ENCODE results near the gene HTRA2. TPM values are rescaled to one million over a fixed set of nuclear protein-coding genes. Genes with fewer than 3 reads are reported as not detected.

HTRA2 gene
- 24.1 and 24.9 TPM in 2 replicates for total RNA-seq (2021)
- long read RNA-seq, transcript HTRA2-201 (8 exons, 2,370 nt): major isoform, 86 of 146 reads
- long read RNA-seq, transcript HTRA2-206 (9 exons, 1,323 nt): minor isoform, 5 of 146 reads
- long read RNA-seq, partial matches to known transcripts: 1 of 146 reads
- long read RNA-seq, other reads (novel, unspliced or antisense): 49 of 146 reads

GRCh38 chr2:74529357-74530238, at the start of gene HTRA2, which contains the start of gene AUP1:
Gene HTRA2 (plus strand): TSS chr2:74529933. CDS start chr2:74530007, 74 bp downstream.
Gene AUP1 (minus strand): TSS chr2:74529706. CDS start chr2:74529629, 77 bp downstream.
- no peak within 1 kb of the TSS for H2BK20ac ChIP-seq (ENCODE audit: low read depth, low read length, poor library complexity, severe bottlenecking)

More at GRCh38 chr2:74529357-74530238, at the start of gene HTRA2, which contains the start of gene AUP1:
- peaks cover 17 to 22% of the 10 kb centered on the region in 2 experiments for H3K4me1 Mint-ChIP-seq
- H2BK15ac ChIP-seq (ENCODE audit: low read depth, low read length): no peak within 1 kb of the TSS
- peak within 1 kb of the TSS; percentile 84 for H3K18ac ChIP-seq (ENCODE audit: insufficient read length, low read depth, low read length)
- no peaks in the 10 kb centered on the region for H3K9me3 ChIP-seq (ENCODE audit: control insufficient read depth, low read depth, low read length)
- H4K5ac ChIP-seq (ENCODE audit: insufficient read length, low read depth, low read length): no peak within 1 kb of the TSS
- peaks cover 15% of the 10 kb centered on the region for H3K23me2 ChIP-seq (ENCODE audit: insufficient read length, low read depth, low read length, poor library complexity, severe bottlenecking)
- H2BK120ac ChIP-seq (ENCODE audit: low read depth, low read length, poor library complexity, severe bottlenecking): no peak within 1 kb of the TSS
- H3K36me3 Mint-ChIP-seq (ENCODE audit: insufficient read depth in 1 of 3, low read depth in 3 of 3): peaks cover 30 to 63% (median 47%) of the 10 kb centered on the region in 3 experiments
- TF ChIP-seq CTCF (conservative IDR thresholded peaks at IDR 0.05): no peak
- no peak within 1 kb of the TSS for H4K8ac ChIP-seq (replicated peaks; ENCODE audit: insufficient read length, low read depth, low read length)
- peaks cover 4% of the 10 kb centered on the region for H3K79me1 ChIP-seq (ENCODE audit: insufficient read depth, low read depth, low read length, poor library complexity, severe bottlenecking)
- H2BK12ac ChIP-seq (ENCODE audit: insufficient read length, low read depth, low read length): no peak within 1 kb of the TSS
- no peak within 1 kb of the TSS for H3K23ac ChIP-seq (ENCODE audit: insufficient read length, low read depth, low read length)
- H3K14ac ChIP-seq (ENCODE audit: insufficient read depth, low read length): peak within 1 kb of the TSS; percentile 84
- no peak within 1 kb of the TSS for H3K4ac ChIP-seq (ENCODE audit: low read depth, low read length)
- peaks cover 4% of the 10 kb centered on the region; the same call in 1 of the 2 replicates for H3K79me2 ChIP-seq (ENCODE audit: insufficient read depth, low read length)
- H3K4me3 Mint-ChIP-seq: peak within 1 kb of the TSS; percentile 98 to 99
- peaks cover 3% of the 10 kb centered on the region for H3K27me3 Mint-ChIP-seq (ENCODE audit: low read depth)
- H4K20me1 ChIP-seq (ENCODE audit: control insufficient read depth, insufficient read depth, insufficient read length): no peaks in the 10 kb centered on the region
- peak within 1 kb of the TSS; percentile 86 for H3K9ac ChIP-seq (ENCODE audit: extremely low read depth, insufficient read length, low read length)
- H3K27ac Mint-ChIP-seq: peak within 1 kb of the TSS; percentile 79 to 97 (median 93)
- no peaks in the 10 kb centered on the region for H3K27me3 ChIP-seq (ENCODE audit: insufficient read depth, low read length)
- H3K4me1 ChIP-seq (ENCODE audit: insufficient read depth, low read length): peaks cover 4% of the 10 kb centered on the region; the same call in 1 of the 2 replicates
- no peaks in the 10 kb centered on the region; a peak in 1 of 5 replicates for H3K9me3 Mint-ChIP-seq
- H2AK5ac ChIP-seq (ENCODE audit: insufficient read length, low read length): no peak within 1 kb of the TSS
- H3K4me2 ChIP-seq (ENCODE audit: insufficient read depth, insufficient read length, low read length): peak within 1 kb of the TSS; percentile 83
- H3K27ac ChIP-seq (ENCODE audit: insufficient read length, low read depth, low read length): no peak within 1 kb of the TSS
- no peak within 1 kb of the TSS for H2AFZ ChIP-seq (ENCODE audit: low read length)
- WGBS (ENCODE audit: extremely low coverage, insufficient read length, low lambda C conversion rate): no CpG with 5 or more reads among the region's 87 CpGs
- no peak within 1 kb of the TSS for H3K56ac ChIP-seq (ENCODE audit: insufficient read length, low read depth, low read length)
- peak; percentile 99 for DNase-seq
- H3T11ph ChIP-seq (ENCODE audit: low read length): no peak within 1 kb of the TSS
- H2BK5ac ChIP-seq (ENCODE audit: insufficient read length, low read length): no peak within 1 kb of the TSS
- H4K91ac ChIP-seq (ENCODE audit: insufficient read length, low read depth, low read length): no peak within 1 kb of the TSS
